GM11168 (cell line): ENCODE results near the gene CATSPERZ.
"Not testable (repeated sequence)": the region's sequence is repeated elsewhere in the genome, so short reads cannot be mapped to it uniquely, and the experiment has no call there.

Experiments used
- in situ Hi-C: fragments of 300-500 bp; cut with MboI; formaldehyde crosslinking; loops from one replicate; pipeline ENCODE4 v1.12.0; 2022; ENCODE audit warnings: low sequenced_read_pairs; ENCODE audit not compliant: unreplicated experiment

CATSPERZ gene

DNA sequence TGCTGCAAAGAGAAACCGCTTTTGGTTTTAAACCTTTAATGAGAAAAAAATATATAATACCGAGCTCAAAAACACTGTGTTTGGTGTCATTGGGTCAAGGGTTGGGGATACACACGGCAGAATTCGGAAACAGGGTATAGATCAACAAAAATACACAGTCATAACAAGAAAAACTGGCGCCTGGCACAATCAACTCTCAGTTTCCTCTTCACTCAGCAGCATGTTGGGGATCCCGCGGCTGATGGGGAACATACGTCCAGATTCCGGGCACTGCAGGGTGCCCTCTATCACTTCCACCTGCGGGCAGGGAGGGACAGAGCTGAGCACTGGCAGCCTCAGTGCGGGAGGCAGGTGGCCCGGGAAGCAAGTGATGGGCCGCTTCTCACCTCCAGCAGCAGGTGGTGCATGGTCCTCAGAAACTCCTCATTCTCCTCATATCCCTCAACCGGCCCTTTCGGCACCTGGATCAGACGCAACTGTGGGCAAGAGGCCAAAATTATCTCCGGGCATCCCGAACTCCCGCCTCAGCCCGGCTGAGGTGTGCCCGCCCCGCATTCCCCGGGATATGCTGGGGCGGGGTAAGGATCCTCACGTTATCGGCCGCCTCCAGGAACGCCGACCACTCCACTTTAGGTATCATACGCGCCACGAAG is 16.6 kb downstream of the CATSPERZ start:
- in situ Hi-C loops: no loop called here

- in situ Hi-C loops: no loop called here
Observed at GRCh38 chr11:64317325-64317960, 17.3 kb downstream of the CATSPERZ start, which contains the start of gene TRMT112. Gene TRMT112 (minus strand): TSS chr11:64317559. CDS start chr11:64317526, 33 bp downstream.

GRCh38 chr11:64317961-64318765 is 18.0 kb downstream of the CATSPERZ start, which contains the start of gene PRDX5:
Gene PRDX5 (plus strand): TSS chr11:64318121. CDS start chr11:64318216, 95 bp downstream.
- in situ Hi-C loops: no loop called here

GRCh38 chr11:64318766-64319761 is 18.9 kb downstream of the CATSPERZ start:
- in situ Hi-C loops: no loop called here

DNA sequence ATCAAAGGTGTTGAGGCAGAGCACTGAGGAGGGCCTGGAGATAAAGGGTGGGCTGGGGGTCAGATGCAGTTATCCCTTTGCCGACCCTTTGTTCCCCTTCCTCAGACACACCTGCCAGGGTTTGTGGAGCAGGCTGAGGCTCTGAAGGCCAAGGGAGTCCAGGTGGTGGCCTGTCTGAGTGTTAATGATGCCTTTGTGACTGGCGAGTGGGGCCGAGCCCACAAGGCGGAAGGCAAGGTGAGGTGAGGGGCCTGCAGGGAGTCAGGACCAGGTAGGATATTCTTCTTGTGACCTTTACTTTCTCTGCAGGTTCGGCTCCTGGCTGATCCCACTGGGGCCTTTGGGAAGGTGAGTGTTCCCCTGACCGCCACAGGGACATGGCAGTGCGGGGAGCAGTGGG is 20.4 kb downstream of the CATSPERZ start:
- in situ Hi-C loops: no loop called here

DNA sequence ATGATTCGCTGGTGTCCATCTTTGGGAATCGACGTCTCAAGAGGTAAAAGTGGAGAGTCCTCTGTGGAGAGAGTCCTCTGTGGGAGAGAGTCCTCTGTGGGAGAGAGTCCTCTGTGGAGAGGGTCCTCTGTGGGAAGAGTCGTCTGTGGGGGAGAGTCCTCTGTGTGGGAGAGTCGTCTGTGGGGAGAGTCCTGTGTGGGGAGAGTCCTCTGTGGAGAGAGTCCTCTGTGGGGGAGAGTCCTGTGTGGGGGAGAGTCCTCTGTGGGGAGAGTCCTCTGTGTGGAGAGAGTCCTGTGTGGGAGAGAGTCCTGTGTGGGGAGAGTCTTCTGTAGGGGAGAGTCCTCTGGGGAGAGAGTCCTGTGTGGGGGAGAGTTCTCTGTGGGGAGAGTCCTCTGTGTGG is 20.9 kb downstream of the CATSPERZ start:
- in situ Hi-C loops: no loop called here

DNA sequence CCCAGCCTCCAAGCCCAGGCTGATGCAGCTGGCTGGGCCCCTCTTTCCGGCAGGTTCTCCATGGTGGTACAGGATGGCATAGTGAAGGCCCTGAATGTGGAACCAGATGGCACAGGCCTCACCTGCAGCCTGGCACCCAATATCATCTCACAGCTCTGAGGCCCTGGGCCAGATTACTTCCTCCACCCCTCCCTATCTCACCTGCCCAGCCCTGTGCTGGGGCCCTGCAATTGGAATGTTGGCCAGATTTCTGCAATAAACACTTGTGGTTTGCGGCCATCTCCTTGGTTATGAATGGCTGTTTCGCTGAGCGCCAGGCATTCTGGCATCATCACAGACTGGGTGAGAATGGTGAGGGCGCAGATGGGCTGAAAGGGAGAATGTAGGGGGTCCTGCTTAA is 21.4 kb downstream of the CATSPERZ start:
- in situ Hi-C loops: no loop called here

DNA sequence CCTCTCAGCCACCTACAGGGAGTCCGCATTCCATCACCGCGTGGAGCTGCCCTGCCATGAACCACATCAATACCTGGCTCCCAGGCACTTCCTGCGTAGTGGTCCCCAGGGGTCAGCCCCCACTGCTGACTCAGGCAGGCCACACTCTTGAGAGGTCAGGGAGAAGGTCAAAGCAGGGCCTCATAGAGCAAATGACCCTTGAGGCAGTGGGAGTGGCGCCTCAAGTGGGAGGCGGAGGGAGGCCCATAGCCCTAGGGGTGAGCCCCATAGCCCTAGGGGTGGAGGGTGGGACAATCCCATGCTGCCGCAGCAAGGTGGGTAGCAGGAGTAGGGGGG is 22.7 kb downstream of the CATSPERZ start:
- in situ Hi-C loops: no loop called here

- in situ Hi-C loops: no loop called here
Observed at GRCh38 chr11:64323373-64323772, 23.2 kb downstream of the CATSPERZ start.

DNA sequence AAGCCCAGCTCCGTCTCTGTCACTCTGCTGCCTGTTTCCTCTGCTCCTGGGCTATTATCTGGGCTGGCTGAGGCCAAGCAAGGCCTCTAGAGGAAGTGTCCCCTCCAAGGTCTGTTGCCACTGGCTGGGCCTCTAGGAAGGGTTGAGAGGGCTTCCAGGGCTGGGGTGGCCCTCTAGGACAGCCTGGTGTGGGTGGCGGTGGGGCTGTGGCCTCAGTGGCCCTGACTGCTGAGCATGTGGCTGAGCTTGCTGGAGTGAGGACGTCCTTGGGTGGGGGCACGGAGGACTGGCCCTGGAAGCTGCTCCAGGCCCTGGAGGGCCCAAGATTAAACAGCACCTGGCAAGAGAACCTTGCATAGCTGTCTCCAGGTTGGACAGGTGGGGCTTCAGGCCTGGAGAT is 23.8 kb downstream of the CATSPERZ start:
- in situ Hi-C loops: not testable (repeated sequence)

- in situ Hi-C loops: no loop called here
Observed at GRCh38 chr11:64324692-64325469, 24.7 kb downstream of the CATSPERZ start.

- in situ Hi-C loops: no loop called here
Observed at GRCh38 chr11:64327375-64327774, 27.2 kb downstream of the CATSPERZ start.

DNA sequence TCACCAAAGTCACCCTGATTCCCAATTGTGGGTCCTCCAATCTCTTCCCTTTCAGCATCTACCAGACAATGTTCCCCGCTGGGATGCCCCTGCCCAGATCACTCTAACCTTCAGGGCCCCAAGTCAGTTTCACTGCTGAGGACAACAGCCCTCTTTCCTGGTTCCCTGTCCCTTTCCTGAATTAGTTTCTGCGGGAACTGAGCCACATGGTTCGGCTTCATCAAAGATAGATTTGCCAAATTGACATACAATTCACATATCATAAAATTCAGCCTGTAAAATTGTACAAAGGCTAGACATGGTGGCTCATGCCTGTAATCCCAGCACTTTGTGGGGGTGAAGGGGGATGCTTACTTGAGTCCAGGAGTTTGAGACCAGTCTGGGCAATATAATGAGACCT is 27.8 kb downstream of the CATSPERZ start:
- in situ Hi-C loops: no loop called here

DNA sequence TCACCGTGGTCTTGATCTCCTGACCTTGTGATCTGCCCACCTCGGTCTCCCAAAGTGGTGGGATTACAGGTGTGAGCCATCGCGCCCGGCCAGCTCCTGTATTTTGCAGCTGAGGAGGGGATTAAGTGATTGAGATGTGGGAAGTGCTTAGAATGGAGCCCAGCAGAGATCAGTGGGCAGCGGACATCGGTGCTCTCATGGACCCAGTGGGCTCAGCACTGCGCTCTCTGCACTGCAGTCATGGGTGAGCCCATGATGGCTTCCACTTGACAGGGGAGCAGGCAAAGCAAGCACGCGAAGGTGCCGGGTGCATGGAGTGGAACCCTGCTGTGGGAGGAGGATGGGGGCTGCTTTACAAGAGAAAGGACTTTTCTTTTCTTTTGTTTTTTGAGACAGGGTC is 30.7 kb downstream of the CATSPERZ start:
- in situ Hi-C loops: no loop called here

DNA sequence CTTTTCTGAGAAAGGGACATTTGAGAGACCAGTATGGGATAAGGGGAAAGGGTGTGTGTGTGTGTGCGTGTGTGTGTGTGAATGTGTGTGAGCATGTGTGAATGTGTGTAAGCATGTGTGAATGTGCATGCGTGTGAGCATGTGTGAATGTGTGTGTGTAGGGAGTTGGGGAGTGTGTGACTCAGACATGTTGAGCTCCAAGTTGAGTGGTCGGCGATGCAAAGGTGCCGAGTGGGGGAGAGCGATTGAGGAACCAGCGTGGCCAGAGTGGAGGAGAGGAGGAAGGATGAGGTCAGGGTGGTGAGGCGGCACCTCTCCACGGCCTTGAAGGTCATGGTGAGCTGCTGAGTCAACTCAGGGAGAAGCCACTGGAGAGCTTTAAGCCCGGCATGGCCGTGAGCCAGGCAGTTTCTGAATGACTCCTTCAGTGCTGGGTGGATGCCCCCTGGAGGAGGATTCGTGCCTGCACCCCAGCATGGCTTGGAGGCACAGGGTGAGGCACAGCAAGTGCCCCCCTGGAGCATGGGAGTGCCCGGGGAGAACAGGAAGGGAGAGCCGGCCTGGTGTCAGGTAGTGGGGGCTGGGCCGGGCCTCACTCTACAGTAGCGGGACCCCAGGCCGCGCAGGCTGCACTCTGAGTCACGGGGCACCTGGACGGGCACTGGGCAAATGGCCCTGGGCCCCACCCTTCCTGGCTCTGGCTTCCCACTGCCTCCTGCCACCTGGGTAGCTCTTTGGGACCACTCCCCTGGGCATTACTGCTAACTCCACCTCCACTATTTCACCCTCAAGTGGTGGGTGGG is 31.6 kb downstream of the CATSPERZ start:
- in situ Hi-C loops: no loop called here

DNA sequence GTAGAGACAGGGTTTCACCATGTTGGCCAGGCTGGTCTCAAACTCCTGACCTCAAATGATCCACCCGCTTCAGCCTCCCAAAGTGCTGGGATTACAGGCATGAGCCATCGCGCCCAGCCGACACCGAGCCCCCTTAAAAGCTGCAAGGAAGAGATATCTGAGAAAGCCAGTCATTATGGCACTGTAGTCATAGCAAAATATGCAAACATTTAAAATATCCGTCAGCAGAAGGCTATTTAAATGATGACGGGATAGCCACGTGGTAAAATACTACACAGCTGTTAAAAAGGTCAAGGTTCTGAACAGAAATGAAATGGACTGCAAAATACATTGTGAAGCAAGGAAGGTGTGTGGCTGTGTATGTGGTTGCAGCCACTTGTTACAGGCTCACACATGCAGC is 33.4 kb downstream of the CATSPERZ start:
- in situ Hi-C loops: no loop called here

DNA sequence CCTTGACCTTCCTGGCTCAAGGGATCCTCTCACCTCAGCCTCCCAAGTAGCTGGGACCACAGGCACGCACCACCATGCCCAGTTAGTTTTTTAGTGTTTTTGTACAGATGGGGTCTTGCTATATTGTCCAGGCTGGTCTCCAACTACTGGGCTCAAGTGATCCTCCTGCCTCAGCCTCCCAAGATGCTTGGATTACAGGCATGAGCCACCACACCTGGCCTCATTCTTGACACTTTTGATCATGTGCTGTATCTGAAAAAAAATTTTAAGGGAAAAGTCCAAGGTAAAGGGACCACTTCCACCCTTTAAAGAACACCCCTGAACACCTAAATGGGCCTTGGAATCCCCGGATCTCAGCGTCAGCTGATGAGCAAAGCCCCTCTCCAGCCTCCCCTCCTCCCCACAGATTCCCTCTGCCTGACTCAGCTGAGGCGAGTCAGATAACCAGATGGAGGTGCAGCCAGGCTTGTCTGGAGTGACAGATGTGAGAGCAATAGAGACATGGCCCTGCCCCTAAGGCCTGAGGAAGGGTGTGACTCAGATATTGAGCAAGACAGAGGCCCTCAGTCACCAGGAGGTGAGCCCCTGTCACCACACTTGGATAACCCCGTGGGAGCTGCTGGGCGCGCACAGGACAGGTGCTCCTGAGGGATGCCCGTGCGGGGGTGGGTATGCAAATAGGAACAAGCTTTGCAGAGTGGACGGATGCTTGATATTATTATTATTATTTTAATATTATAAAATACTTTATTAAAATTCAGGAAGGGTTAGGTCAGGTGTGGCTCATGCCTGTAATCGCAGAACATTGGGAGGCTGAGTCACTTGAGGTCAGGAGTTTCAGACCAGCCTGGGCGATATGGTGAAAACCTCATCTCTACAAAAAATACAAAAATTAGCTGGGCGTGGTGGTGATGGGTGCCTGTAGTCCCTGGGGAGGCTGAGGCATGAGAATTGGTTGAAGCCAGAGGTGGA is 34.9 kb downstream of the CATSPERZ start:
- in situ Hi-C loops: no loop called here
